OCI-LY7 (cell line): Measurements from ENCODE around the gene TTLL9. TPM values are rescaled to one million over a fixed set of nuclear protein-coding genes. Genes with fewer than 3 reads are reported as not detected.
A peak's percentile ranks its signal among the peaks of the same experiment; 100 is the strongest.

Experiments
- BruUV-seq: library from RNA; stranded (reverse); fragments of 400-500 nt; replicated peaks from 2 replicates; lab custom pipeline; 2021; lab: Mats Ljungman, UMichigan
- CTCF ChIA-PET: fragments of 300-600 bp; sonication (Branson Sonifier 250); formaldehyde crosslinking; loops from one replicate; lab custom pipeline; 2022; ENCODE audit warnings: antibody characterized with exemption; ENCODE audit not compliant: unreplicated experiment; lab: Charles Lee
- POLR2A ChIA-PET: fragments of 300-600 bp; sonication (Branson Sonifier 250); formaldehyde crosslinking; loops from one replicate; lab custom pipeline; 2022; ENCODE audit warnings: antibody characterized with exemption; lab: Charles Lee
- DNase-seq: peaks from one replicate; pipeline ENCODE4 v3.0.0-alpha.2; 2015; ENCODE audit warnings: low spot score
- H2AFZ ChIP-seq: fragments of 200-600 bp; sonication (generic), shearing (Covaris generic); 2 replicates; pipeline ENCODE4 v1.6.1; 2014; ENCODE audit warnings: mild to moderate bottlenecking, antibody characterized with exemption, low read length, moderate library complexity
- H3K27ac ChIP-seq: fragments of 200-600 bp; sonication (generic); 2 replicates; pipeline ENCODE4 v1.5.1; 2014; ENCODE audit warnings: mixed run types, low read depth, mild to moderate bottlenecking, moderate library complexity, low read length, inconsistent platforms; ENCODE audit not compliant: poor library complexity, severe bottlenecking
- H3K36me3 ChIP-seq: fragments of 200-600 bp; sonication (generic); 2 replicates; pipeline ENCODE4 v1.6.1; 2014; ENCODE audit warnings: mild to moderate bottlenecking, antibody characterized with exemption, low read length, moderate library complexity, mixed read lengths; ENCODE audit not compliant: insufficient read depth
- H3K4me1 ChIP-seq: fragments of 200-600 bp; sonication (generic); 2 replicates; pipeline ENCODE4 v1.5.1; 2014; ENCODE audit warnings: mild to moderate bottlenecking, low read length; ENCODE audit not compliant: insufficient read depth, poor library complexity, severe bottlenecking
- H3K4me2 ChIP-seq: fragments of 200-600 bp; sonication (generic); 2 replicates; pipeline ENCODE4 v1.6.1; 2014; ENCODE audit warnings: mild to moderate bottlenecking, low read length
- H3K4me3 ChIP-seq: fragments of 200-600 bp; sonication (generic); 2 replicates; pipeline ENCODE4 v1.5.1; 2014; ENCODE audit warnings: mild to moderate bottlenecking, low read depth, low read length; ENCODE audit not compliant: poor library complexity, severe bottlenecking
- H3K79me2 ChIP-seq: fragments of 200-600 bp; sonication (generic); 2 replicates; pipeline ENCODE4 v1.6.1; 2016; ENCODE audit warnings: low read depth, mild to moderate bottlenecking, low read length, moderate library complexity, mixed read lengths; ENCODE audit not compliant: insufficient read depth
- H3K9me2 ChIP-seq: fragments of 200-600 bp; sonication (generic); 2 replicates; pipeline ENCODE4 v1.6.1; 2016; ENCODE audit warnings: mild to moderate bottlenecking, low read length, mixed read lengths; ENCODE audit not compliant: insufficient read depth
- H3K9me3 ChIP-seq: fragments of 200-600 bp; sonication (generic); 2 replicates; pipeline ENCODE4 v1.6.1; 2014; ENCODE audit warnings: mild to moderate bottlenecking, mixed run types, low read length, mixed read lengths
- H4K20me1 ChIP-seq: fragments of 200-600 bp; sonication (generic); 2 replicates; pipeline ENCODE4 v1.6.1; 2014; ENCODE audit warnings: mild to moderate bottlenecking, antibody characterized with exemption, low read length, moderate library complexity, mixed read lengths; ENCODE audit not compliant: insufficient read depth
- CTCF ChIP-seq: fragments of 200-600 bp; sonication (generic); conservative IDR thresholded peaks from 2 replicates; pipeline ENCODE4 v1.5.1; 2014; ENCODE audit warnings: mild to moderate bottlenecking, antibody characterized with exemption, low read length, moderate library complexity, mixed read lengths
- EZH2phosphoT487 ChIP-seq: fragments of 200-600 bp; sonication (generic); IDR thresholded peaks from 2 replicates; pipeline ENCODE4 v1.6.1; 2018; ENCODE audit warnings: low read depth, borderline replicate concordance, mild to moderate bottlenecking, mixed run types, antibody characterized with exemption, low read length, moderate library complexity, mixed read lengths
- intact Hi-C: fragments of 100-400 bp; cut with micrococcal nuclease; formaldehyde crosslinking; loops from one replicate; pipeline ENCODE4 v1.10.0; 2022; ENCODE audit not compliant: unreplicated experiment
- total RNA-seq, 2 experiments: library from RNA; depleted of rRNA in 1 of 2; stranded (reverse); fragments of >200 nt in 1 of 2; shearing (Covaris generic) in 1 of 2; gene quantifications; 2 replicates each; pipeline ENCODE4 v1.2.3, GENCODE V29; 2014 to 2022

Gene TTLL9
- total RNA-seq, 2 experiments from 2014 or later = not detected

- Histone ChIP-seq H3K9me2 (no peaks in the 10 kb centered on the region), H3K27ac (no peak overlapping the region), H3K36me3 (no peaks in the 10 kb centered on the region), H3K4me2 (no peak overlapping the region), H2AFZ (no peak overlapping the region), H4K20me1 (no peaks in the 10 kb centered on the region), H3K4me3 (no peak overlapping the region), H3K9me3 (no peaks in the 10 kb centered on the region), H3K4me1 (peaks cover 20% of the 10 kb centered on the region), H3K79me2 (no peaks in the 10 kb centered on the region)
- POLR2A ChIA-PET = no interaction called here
- TF ChIP-seq CTCF (no peak), EZH2phosphoT487 (no peak)
- DNase-seq = no peak
- BruUV-seq = no TSS peak
- intact Hi-C loops = no loop called here
- CTCF ChIA-PET = interaction anchor here (1.0 kb wide), 1 partner anchor 109 kb away, joined by 3 read pairs; no protein-coding TSS in a partner anchor
Measured at GRCh38 chr20:31856516-31856915, 13.9 kb upstream of the TTLL9 start.

GRCh38 chr20:31857861-31858759, 12.3 kb upstream of the TTLL9 start:
- H3K9me2 ChIP-seq = no peaks in the 10 kb centered on the region
- peak; percentile 54 for DNase-seq
- H3K4me1 ChIP-seq = peaks cover 22% of the 10 kb centered on the region
- ChIA-PET POLR2A (interaction anchor here (0.7 kb wide), 2 partner anchors 23 to 52 kb away, joined by 3 to 4 read pairs; no protein-coding TSS in a partner anchor), CTCF (interaction anchor here (0.6 kb wide), 1 partner anchor 211 kb away, joined by 3 read pairs; no protein-coding TSS in a partner anchor)
- no peak overlapping the region for H2AFZ ChIP-seq
- no peaks in the 10 kb centered on the region for H3K9me3 ChIP-seq
- H4K20me1 ChIP-seq = no peaks in the 10 kb centered on the region
- intact Hi-C loops = no loop called here
- H3K27ac ChIP-seq = no peak overlapping the region
- no peak overlapping the region for H3K4me3 ChIP-seq
- no peaks in the 10 kb centered on the region for H3K79me2 ChIP-seq
- no TSS peak for BruUV-seq
- TF ChIP-seq CTCF (no peak), EZH2phosphoT487 (no peak)
- no peaks in the 10 kb centered on the region for H3K36me3 ChIP-seq
- peak overlapping the region; percentile 17 for H3K4me2 ChIP-seq

- TF ChIP-seq CTCF (no peak), EZH2phosphoT487 (no peak)
- Histone ChIP-seq H3K4me3 (no peak overlapping the region), H3K4me2 (peak overlapping the region; percentile 17), H3K27ac (no peak overlapping the region), H3K79me2 (no peaks in the 10 kb centered on the region), H3K9me2 (no peaks in the 10 kb centered on the region), H4K20me1 (no peaks in the 10 kb centered on the region), H3K9me3 (no peaks in the 10 kb centered on the region), H3K36me3 (no peaks in the 10 kb centered on the region), H2AFZ (no peak overlapping the region), H3K4me1 (peaks cover 22% of the 10 kb centered on the region)
- BruUV-seq = no TSS peak
- intact Hi-C loops = no loop called here
- ChIA-PET CTCF (interaction anchor here (0.6 kb wide), 1 partner anchor 212 kb away, joined by 3 read pairs; no protein-coding TSS in a partner anchor), POLR2A (interaction anchor here (0.6 kb wide), 1 partner anchor 780 kb away, joined by 3 read pairs; no protein-coding TSS in a partner anchor)
- no peak for DNase-seq
Measured at GRCh38 chr20:31858760-31859083, 11.7 kb upstream of the TTLL9 start.
